GM18867 (cell line): ENCODE results near the gene TRIM10.
A peak's percentile ranks its signal among the peaks of the same experiment; 100 is the strongest.

Source experiments
- ATAC-seq: cut with Tn5 transposase; IDR thresholded peaks from one replicate; pipeline ENCODE4 v1.9.1; 2021; ENCODE audit warnings: mild to moderate bottlenecking, moderate library complexity; ENCODE audit not compliant: unreplicated experiment

TRIM10 gene

GRCh38 chr6:30160785-30161531 lies at the start of gene TRIM10:
Gene TRIM10 (minus strand): TSS chr6:30161211. CDS start chr6:30160858, 353 bp downstream.
- ATAC-seq, result no peak

- no peak for ATAC-seq
These were observed 46.7 kb upstream of the TRIM10 start for GRCh38 chr6:30207619-30208295.

- no peak for ATAC-seq
These were observed 46.0 kb upstream of the TRIM10 start for GRCh38 chr6:30206799-30207618.

GRCh38 chr6:30206152-30206551 lies 45.1 kb upstream of the TRIM10 start:
- ATAC-seq, result no peak

GRCh38 chr6:30204116-30204515 lies 43.1 kb upstream of the TRIM10 start:
- no peak for ATAC-seq

GRCh38 chr6:30202366-30202765 lies 41.4 kb upstream of the TRIM10 start:
- no peak for ATAC-seq

- peak; percentile 71 for ATAC-seq
These were observed 39.7 kb upstream of the TRIM10 start for GRCh38 chr6:30200551-30201281.

- no peak for ATAC-seq
These were observed 37.4 kb upstream of the TRIM10 start for GRCh38 chr6:30198166-30199084.

- ATAC-seq, result no peak
These were observed 35.4 kb upstream of the TRIM10 start for GRCh38 chr6:30196376-30196775.

- no peak for ATAC-seq
These were observed 34.9 kb upstream of the TRIM10 start for GRCh38 chr6:30195951-30196350.

GRCh38 chr6:30194797-30195690 lies 34.0 kb upstream of the TRIM10 start:
- ATAC-seq, result no peak

- ATAC-seq, result no peak
These were observed 31.1 kb upstream of the TRIM10 start for GRCh38 chr6:30192076-30192475.

GRCh38 chr6:30188541-30188940 lies 27.5 kb upstream of the TRIM10 start:
- no peak for ATAC-seq

GRCh38 chr6:30185846-30186484 lies 25.0 kb upstream of the TRIM10 start:
- ATAC-seq, result no peak

- ATAC-seq, result no peak
These were observed 23.5 kb upstream of the TRIM10 start for GRCh38 chr6:30184417-30185031.

GRCh38 chr6:30180145-30180544 lies 19.1 kb upstream of the TRIM10 start:
- ATAC-seq, result no peak

GRCh38 chr6:30178837-30179236 lies 17.8 kb upstream of the TRIM10 start:
- ATAC-seq, result no peak

GRCh38 chr6:30175765-30176164 lies 14.8 kb upstream of the TRIM10 start:
- no peak for ATAC-seq
